CD4-positive, alpha-beta memory T cell (primary cell): Measurements from ENCODE around the gene MYMX. TPM values are rescaled to one million over a fixed set of nuclear protein-coding genes. Genes with fewer than 3 reads are reported as not detected.

Experiments
- CTCF ChIA-PET: fragments of 350-600 bp; sonication (Branson Sonifier 250); formaldehyde crosslinking; loops from one replicate; lab custom pipeline; 2021; ENCODE audit warnings: inconsistent platforms; ENCODE audit not compliant: partially characterized antibody; lab: Charles Lee
- POLR2A ChIA-PET: fragments of 350-600 bp; sonication (Branson Sonifier 250); formaldehyde crosslinking; loops from one replicate; lab custom pipeline; 2021; ENCODE audit not compliant: partially characterized antibody; lab: Charles Lee
- DNase-seq, 5 donors: peaks; one replicate each; pipeline versions ENCODE4 v3.0.0 to v3.0.0-alpha.2; 2020 to 2022; ENCODE audit warnings: mixed read lengths in 1 of 5
- H3K27ac ChIP-seq: one replicate; pipeline ENCODE4 v1.7.0; 2013; ENCODE audit warnings: low read depth, low read length
- H3K27me3 ChIP-seq: 2 replicates; pipeline ENCODE4 v1.7.0; 2013; ENCODE audit warnings: mild to moderate bottlenecking, low read length, moderate library complexity; ENCODE audit not compliant: insufficient read depth
- H3K36me3 ChIP-seq: 2 replicates; pipeline ENCODE4 v1.7.0; 2013; ENCODE audit warnings: mild to moderate bottlenecking, low read length, moderate library complexity; ENCODE audit not compliant: insufficient read depth
- H3K4me1 ChIP-seq: 2 replicates; pipeline ENCODE4 v1.7.0; 2013; ENCODE audit warnings: mild to moderate bottlenecking, low read length, moderate library complexity; ENCODE audit not compliant: insufficient read depth
- H3K4me3 ChIP-seq, 2 donors: one replicate each; pipeline ENCODE4 v1.7.0; 2013; ENCODE audit warnings: low read length in 2 of 2, mild to moderate bottlenecking in 1 of 2
- H3K9me3 ChIP-seq, 2 donors: one replicate each; pipeline ENCODE4 v1.7.0; 2013; ENCODE audit warnings: low read length in 2 of 2, control low read depth in 1 of 2; ENCODE audit not compliant: control insufficient read depth in 1 of 2
- H3K27ac Mint-ChIP-seq, 7 donors: one replicate each; pipeline ENCODE4 v1.8.0; 2020 to 2021; ENCODE audit warnings: mixed read lengths in 7 of 7, mild to moderate bottlenecking in 6 of 7, inconsistent platforms in 3 of 7, moderate library complexity in 3 of 7
- H3K27me3 Mint-ChIP-seq, 2 donors: one replicate each; pipeline ENCODE4 v1.8.0; 2020 to 2021; ENCODE audit warnings: mixed read lengths in 2 of 2
- H3K36me3 Mint-ChIP-seq, 2 donors: one replicate each; pipeline ENCODE4 v1.8.0; 2020 to 2021; ENCODE audit warnings: mixed read lengths in 2 of 2, inconsistent platforms in 1 of 2, mild to moderate bottlenecking in 1 of 2
- H3K4me1 Mint-ChIP-seq, 4 donors: one replicate each; pipeline ENCODE4 v1.8.0; 2020 to 2021; ENCODE audit warnings: mixed read lengths in 4 of 4, mild to moderate bottlenecking in 1 of 4
- H3K4me3 Mint-ChIP-seq, 8 donors: one replicate each; pipeline ENCODE4 v1.8.0; 2020 to 2021; ENCODE audit warnings: mixed read lengths in 8 of 8, mild to moderate bottlenecking in 7 of 8, moderate library complexity in 6 of 8, inconsistent platforms in 3 of 8
- H3K9me3 Mint-ChIP-seq, 8 donors: one replicate each; pipeline ENCODE4 v1.8.0; 2020 to 2021; ENCODE audit warnings: mixed read lengths in 8 of 8, mild to moderate bottlenecking in 5 of 8, inconsistent platforms in 3 of 8, moderate library complexity in 1 of 8
- intact Hi-C: fragments of 100-400 bp; cut with micrococcal nuclease; formaldehyde crosslinking; loops from one replicate; pipeline ENCODE4 v1.15.1; 2023
- polyA plus RNA-seq, 2 donors: library from polyadenylated mRNA; unstranded; fragments of 300-500 nt; fragmentation: Illumina TruSeq; gene quantifications; one replicate each; pipeline ENCODE4 v1.2.3, GENCODE V29; 2021
- total RNA-seq, 2 experiments: library from RNA; stranded (reverse); gene quantifications; one replicate each; pipeline ENCODE4 v1.2.3, GENCODE V29; 2021

Gene MYMX
- total and polyA plus RNA-seq, 4 experiments from 2014 or later = not detected

DNA sequence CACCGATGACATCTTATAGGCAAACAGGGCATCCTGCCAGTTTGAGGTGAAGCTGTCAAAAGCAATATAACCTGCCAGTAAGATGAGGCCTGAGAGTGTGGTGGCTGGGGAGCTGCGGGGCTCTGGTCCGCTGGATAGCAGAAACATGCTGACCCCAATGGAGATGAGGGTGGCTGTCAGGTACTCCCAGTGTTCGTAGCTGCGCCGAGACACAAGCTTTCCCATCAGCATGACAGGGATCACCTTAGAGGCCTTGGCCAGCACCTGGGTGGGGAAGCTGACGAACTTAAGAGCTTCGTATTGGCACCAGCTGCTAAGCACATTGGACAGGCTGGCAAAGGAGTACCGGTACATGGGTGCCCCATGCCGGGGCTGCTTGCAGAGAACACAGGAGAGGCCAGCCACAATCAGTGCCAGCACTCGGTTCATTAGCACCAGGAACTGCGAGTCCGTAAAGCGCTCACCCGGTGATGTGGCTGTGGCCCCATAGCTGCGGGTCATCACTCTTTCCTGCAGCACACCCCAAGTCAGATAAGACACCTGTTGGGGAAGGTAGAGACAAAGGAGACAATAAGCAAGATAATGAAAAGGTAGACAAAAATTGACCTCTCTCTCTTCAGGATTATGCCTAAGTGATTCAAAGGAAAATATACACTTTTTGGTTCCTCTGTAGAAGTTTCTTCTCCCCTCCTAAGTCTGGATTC, 38.5 kb downstream of the MYMX start:
- intact Hi-C loops = no loop called here
- no peak for DNase-seq
- H3K27ac ChIP-seq = no peak overlapping the region

DNA sequence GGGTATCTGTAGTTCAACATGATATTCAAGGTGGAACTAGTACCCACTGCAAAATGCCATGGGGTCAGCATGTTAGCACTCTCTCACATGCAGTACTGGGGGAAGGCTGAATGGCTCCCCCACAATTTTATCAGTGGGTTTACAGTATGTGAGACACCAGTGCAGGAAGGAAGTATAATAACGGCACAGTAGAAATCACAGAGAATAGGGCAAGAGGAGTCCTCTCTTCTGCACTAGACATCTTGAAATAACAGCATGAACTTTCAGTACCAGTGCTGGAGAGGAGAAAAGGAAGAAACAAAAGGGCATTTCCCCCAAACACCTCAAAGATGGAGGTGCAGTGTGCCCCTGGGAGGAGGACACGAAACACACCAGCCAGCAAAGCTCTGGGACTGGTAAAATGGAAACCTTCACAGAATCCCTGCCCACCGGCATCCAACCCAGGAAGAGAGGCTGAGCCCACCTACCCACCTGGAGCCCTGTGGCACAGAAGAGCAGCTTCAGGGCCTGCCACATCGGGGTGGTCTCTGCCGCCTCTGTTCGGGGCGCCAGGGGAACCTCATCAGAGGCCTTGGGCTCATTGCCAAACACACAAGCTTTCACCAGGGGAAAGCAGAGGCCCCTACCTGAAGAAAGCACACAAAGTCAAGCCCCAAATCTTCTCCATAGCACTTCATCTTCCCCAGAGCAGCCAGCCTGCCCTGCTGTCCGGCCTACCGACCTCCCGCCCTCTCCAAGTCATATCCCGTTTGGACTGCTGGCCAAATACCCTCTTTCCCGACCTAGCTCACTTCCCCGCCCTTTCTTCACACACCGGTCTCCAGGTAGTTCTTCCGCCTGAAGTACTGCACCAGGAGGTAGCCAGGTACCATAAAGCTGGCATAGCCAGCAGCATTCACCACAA, 39.4 kb downstream of the MYMX start:
- Mint-ChIP-seq H3K4me1 (peaks cover 36 to 67% (median 49%) of the 10 kb centered on the region in 4 donors), H3K27ac (peak overlapping the region; percentile 80 to 97 (median 91)), H3K36me3 (peaks cover 31 to 68% of the 10 kb centered on the region in 2 donors), H3K9me3 (peaks cover 0 to 5% (median 0%) of the 10 kb centered on the region in 8 donors), H3K27me3 (no peaks in the 10 kb centered on the region), H3K4me3 (peak overlapping the region; percentile 77 to 94 (median 88))
- peaks cover 31% of the 10 kb centered on the region for H3K4me1 ChIP-seq
- intact Hi-C loops = loop anchor here (2.0 kb wide), 1 partner anchor 33 kb away; the partner anchor contains the start of gene SLC29A1
- ChIA-PET CTCF (interaction anchor here (0.6 to 8.8 kb wide), 13 partner anchors 10 to 160 kb away, joined by 3 to 82 read pairs (median 8); partner anchors contain the start of genes HSP90AB1, NFKBIE and TMEM151B), POLR2A (interaction anchor here (0.9 to 5.9 kb wide), 12 partner anchors 9 to 1331 kb away, joined by 3 to 217 read pairs (median 6); partner anchors contain the start of genes AARS2, CDC5L, HSP90AB1 and NFKBIE)
- H3K9me3 ChIP-seq = no peaks in the 10 kb centered on the region
- no peaks in the 10 kb centered on the region for H3K27me3 ChIP-seq
- H3K27ac ChIP-seq = peak overlapping the region; percentile 82
- peaks cover 61% of the 10 kb centered on the region for H3K36me3 ChIP-seq
- peak overlapping the region; percentile 63 to 73 for H3K4me3 ChIP-seq
- no peak for DNase-seq

More for the DNA sequence above, 38.5 kb downstream of the MYMX start:
- H3K4me1 Mint-ChIP-seq = peaks cover 34 to 70% (median 45%) of the 10 kb centered on the region in 4 donors
- no peaks in the 10 kb centered on the region for H3K27me3 Mint-ChIP-seq
- no peaks in the 10 kb centered on the region for H3K9me3 ChIP-seq
- H3K4me3 Mint-ChIP-seq = peak overlapping the region in 7 of 8 donors; percentile 41 to 94 (median 85)
- peaks cover 27% of the 10 kb centered on the region for H3K4me1 ChIP-seq
- peaks cover 33 to 70% of the 10 kb centered on the region in 2 donors for H3K36me3 Mint-ChIP-seq
- POLR2A ChIA-PET = interaction anchor here (2.4 to 5.9 kb wide), 5 partner anchors 9 to 31 kb away, joined by 7 to 217 read pairs (median 23); partner anchors contain the start of genes HSP90AB1, NFKBIE and SLC29A1
- peaks cover 67% of the 10 kb centered on the region for H3K36me3 ChIP-seq
- no peak overlapping the region for H3K4me3 ChIP-seq
- no peaks in the 10 kb centered on the region for H3K27me3 ChIP-seq
- peak overlapping the region; percentile 30 to 97 (median 90) for H3K27ac Mint-ChIP-seq
- CTCF ChIA-PET = interaction anchor here (1.4 to 8.8 kb wide), 9 partner anchors 9 to 82 kb away, joined by 3 to 82 read pairs (median 8); partner anchors contain the start of genes HSP90AB1, NFKBIE and TMEM151B
- H3K9me3 Mint-ChIP-seq = peaks cover 0 to 5% (median 0%) of the 10 kb centered on the region in 8 donors

DNA sequence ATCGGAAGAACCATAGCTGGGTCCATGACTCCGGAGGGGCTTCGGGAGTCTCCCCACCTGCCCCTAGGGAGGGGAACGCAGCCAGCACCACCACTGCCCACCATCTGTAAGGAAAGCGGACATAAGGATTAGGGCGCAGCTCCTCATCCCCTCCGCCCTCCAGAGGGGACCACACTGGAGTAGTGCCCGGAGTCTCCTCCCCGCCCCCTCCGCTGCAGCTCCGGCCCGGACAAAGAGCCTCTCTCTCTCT, 40.0 kb downstream of the MYMX start:
- Histone ChIP-seq H3K36me3 (peaks cover 60% of the 10 kb centered on the region), H3K27ac (peak overlapping the region; percentile 82), H3K9me3 (no peaks in the 10 kb centered on the region), H3K27me3 (no peaks in the 10 kb centered on the region), H3K4me1 (peaks cover 35% of the 10 kb centered on the region), H3K4me3 (peak overlapping the region; percentile 63 to 73)
- ChIA-PET POLR2A (interaction anchor here (0.9 to 5.9 kb wide), 12 partner anchors 10 to 1330 kb away, joined by 3 to 217 read pairs (median 6); partner anchors contain the start of genes AARS2, CDC5L, HSP90AB1 and NFKBIE), CTCF (interaction anchor here (0.6 to 8.8 kb wide), 14 partner anchors 10 to 168 kb away, joined by 3 to 82 read pairs (median 8); partner anchors contain the start of genes HSP90AB1, NFKBIE and TMEM151B)
- intact Hi-C loops = loop anchor here (1.0 to 2.0 kb wide), 4 partner anchors 9 to 84 kb away; partner anchors contain the start of genes HSP90AB1, NFKBIE and SLC29A1
- H3K9me3 Mint-ChIP-seq = peaks cover 0 to 5% (median 0%) of the 10 kb centered on the region in 8 donors
- DNase-seq = no peak
- H3K27ac Mint-ChIP-seq = peak overlapping the region; percentile 80 to 97 (median 91)
- H3K36me3 Mint-ChIP-seq = peaks cover 26 to 64% of the 10 kb centered on the region in 2 donors
- no peaks in the 10 kb centered on the region for H3K27me3 Mint-ChIP-seq
- peaks cover 36 to 64% (median 49%) of the 10 kb centered on the region in 4 donors for H3K4me1 Mint-ChIP-seq
- H3K4me3 Mint-ChIP-seq = peak overlapping the region; percentile 77 to 94 (median 88)

DNA sequence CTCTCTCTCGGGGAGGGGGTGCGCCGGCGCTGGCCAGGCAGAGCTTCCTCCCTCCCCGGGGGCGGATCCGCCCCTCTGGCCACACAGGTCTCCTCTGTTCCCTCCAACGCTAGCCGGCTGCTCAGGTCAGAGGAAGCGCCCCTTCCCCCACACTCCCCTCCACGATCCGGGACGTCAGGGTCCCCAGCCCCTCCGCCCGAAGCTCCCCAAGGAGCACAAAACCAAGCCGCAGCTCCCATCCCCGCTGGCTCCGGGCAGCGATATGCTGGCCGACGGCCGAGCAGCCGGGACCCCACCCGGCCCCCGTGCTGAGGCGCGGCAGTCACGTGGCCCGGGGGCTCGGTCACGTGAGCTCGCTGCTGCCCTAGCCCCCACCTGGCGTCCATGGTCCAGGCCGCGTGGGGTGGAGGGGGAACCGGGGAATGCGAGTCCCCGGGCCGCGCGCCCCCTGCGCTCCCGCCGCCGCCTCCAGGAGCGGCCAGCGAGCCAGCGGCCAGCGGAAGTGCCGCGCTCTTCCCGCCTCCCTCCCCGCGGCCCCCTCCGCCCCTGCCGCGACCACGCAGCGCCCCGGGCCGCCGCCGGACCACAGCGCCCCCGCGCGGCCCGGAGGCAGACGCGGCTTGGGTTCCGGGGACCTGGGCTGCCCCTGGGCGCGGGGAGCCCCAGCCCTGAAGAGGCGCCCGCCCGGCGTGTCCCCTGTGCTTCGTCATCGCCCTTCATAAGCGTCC, 40.5 kb downstream of the MYMX start, which contains the start of gene SLC35B2:
Gene SLC35B2, minus strand, starts transcription at position 504 of the 728 bp plus-strand sequence. Its CDS starts 118 bp downstream, at position 386.
- H3K4me1 Mint-ChIP-seq = peaks cover 33 to 62% (median 49%) of the 10 kb centered on the region in 4 donors
- POLR2A ChIA-PET = interaction anchor here (0.9 to 5.9 kb wide), 12 partner anchors 9 to 1330 kb away, joined by 3 to 217 read pairs (median 6); partner anchors contain the start of genes AARS2, CDC5L, HSP90AB1 and NFKBIE
- Histone ChIP-seq H3K4me3 (peak within 1 kb of the TSS; percentile 63 to 73), H3K4me1 (peaks cover 40% of the 10 kb centered on the region), H3K9me3 (no peaks in the 10 kb centered on the region), H3K27me3 (no peaks in the 10 kb centered on the region), H3K36me3 (peaks cover 55% of the 10 kb centered on the region), H3K27ac (peak within 1 kb of the TSS; percentile 82)
- DNase-seq = peak; percentile 57 to 81 (median 70)
- H3K36me3 Mint-ChIP-seq = peaks cover 22 to 59% of the 10 kb centered on the region in 2 donors
- intact Hi-C loops = loop anchor here (1.0 to 2.0 kb wide), 4 partner anchors 8 to 85 kb away; partner anchors contain the start of genes HSP90AB1, NFKBIE and SLC29A1
- no peaks in the 10 kb centered on the region for H3K27me3 Mint-ChIP-seq
- CTCF ChIA-PET = interaction anchor here (0.6 to 8.8 kb wide), 14 partner anchors 10 to 168 kb away, joined by 3 to 82 read pairs (median 8); partner anchors contain the start of genes HSP90AB1, NFKBIE and TMEM151B
- H3K9me3 Mint-ChIP-seq = peaks cover 0 to 5% (median 0%) of the 10 kb centered on the region in 8 donors
- peak within 1 kb of the TSS; percentile 86 to 94 (median 89) for H3K4me3 Mint-ChIP-seq
- peak within 1 kb of the TSS; percentile 80 to 97 (median 96) for H3K27ac Mint-ChIP-seq

DNA sequence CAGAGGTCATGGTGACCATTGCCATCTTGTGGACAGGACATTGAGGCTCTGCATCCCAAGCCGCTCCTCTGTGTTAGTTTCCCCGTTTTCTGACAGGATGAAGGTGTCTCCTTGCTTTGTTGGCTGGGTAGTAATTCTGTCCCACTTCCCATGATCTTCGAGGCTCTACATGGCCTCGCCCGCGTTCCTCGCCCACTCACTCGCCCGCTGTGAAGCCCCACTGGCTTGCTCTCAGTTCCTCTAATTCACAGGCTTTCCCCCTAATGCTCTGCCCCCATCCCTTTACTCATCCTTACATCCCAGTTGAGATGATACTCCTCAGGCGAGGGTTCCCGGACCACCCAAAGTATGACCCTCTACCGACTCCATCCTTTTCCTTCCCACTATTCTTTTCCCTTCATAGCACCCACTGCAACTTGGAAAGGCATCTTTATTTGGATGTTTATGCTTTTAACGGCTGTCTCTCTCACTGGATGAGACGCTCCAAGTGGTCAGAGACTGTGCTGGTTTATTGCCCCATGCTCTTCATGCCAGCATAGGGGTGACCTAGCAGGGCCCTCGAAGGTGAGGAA, 41.1 kb downstream of the MYMX start:
- H3K4me1 ChIP-seq = peaks cover 47% of the 10 kb centered on the region
- intact Hi-C loops = loop anchor here (1.0 to 2.0 kb wide), 4 partner anchors 7 to 86 kb away; partner anchors contain the start of genes HSP90AB1, NFKBIE and SLC29A1
- Mint-ChIP-seq H3K4me3 (peak overlapping the region; percentile 86 to 93 (median 87)), H3K27me3 (no peaks in the 10 kb centered on the region), H3K4me1 (peaks cover 39 to 66% (median 54%) of the 10 kb centered on the region in 4 donors), H3K36me3 (peaks cover 17 to 60% of the 10 kb centered on the region in 2 donors), H3K27ac (peak overlapping the region; percentile 80 to 97 (median 96)), H3K9me3 (peaks cover 0 to 5% (median 0%) of the 10 kb centered on the region in 8 donors)
- no peak for DNase-seq
- no peaks in the 10 kb centered on the region for H3K9me3 ChIP-seq
- ChIA-PET CTCF (interaction anchor here (0.6 to 8.8 kb wide), 6 partner anchors 10 to 50 kb away, joined by 3 to 82 read pairs (median 6); partner anchors contain the start of genes HSP90AB1, NFKBIE and TMEM151B), POLR2A (interaction anchor here (1.1 to 5.9 kb wide), 7 partner anchors 9 to 130 kb away, joined by 3 to 217 read pairs (median 9); partner anchors contain the start of genes AARS2, CDC5L, HSP90AB1 and NFKBIE)
- peak overlapping the region in 1 of 2 donors; percentile 63 for H3K4me3 ChIP-seq
- peak overlapping the region; percentile 82 for H3K27ac ChIP-seq
- no peaks in the 10 kb centered on the region for H3K27me3 ChIP-seq
- peaks cover 51% of the 10 kb centered on the region for H3K36me3 ChIP-seq
